Fibroblast of villous mesenchyme (primary cell): ENCODE results near the gene FAM187B. TPM values are rescaled to one million over a fixed set of nuclear protein-coding genes. Genes with fewer than 3 reads are reported as not detected.

Experiments
- DNase-seq: peaks from one replicate; pipeline ENCODE4 v3.0.0-alpha.2; 2010; ENCODE audit warnings: low read depth
- H3K4me3 ChIP-seq: 2 replicates; pipeline ENCODE4 v1.5.1; 2011; ENCODE audit warnings: low read depth, mild to moderate bottlenecking, low read length
- CTCF ChIP-seq: IDR thresholded peaks from 2 replicates; pipeline ENCODE4 v1.5.1; 2012; ENCODE audit warnings: low read depth, mild to moderate bottlenecking, low read length; ENCODE audit not compliant: insufficient read depth
- total RNA-seq: library from RNA; depleted of rRNA; stranded (reverse); fragments of >200 nt; gene quantifications from 2 replicates; pipeline ENCODE4 v1.2.3, GENCODE V29; 2012

FAM187B gene
- total RNA-seq, 1 donor: not detected

GRCh38 chr19:35229601-35230000 is 1.1 kb upstream of the FAM187B start:
- no peak for TF ChIP-seq CTCF
- no peak overlapping the region for H3K4me3 ChIP-seq
- no peak for DNase-seq

GRCh38 chr19:35226748-35227147 is 1.8 kb downstream of the FAM187B start:
- no peak for DNase-seq
- no peak overlapping the region for H3K4me3 ChIP-seq
- no peak for TF ChIP-seq CTCF

- DNase-seq: no peak
- H3K4me3 ChIP-seq: no peak overlapping the region
- no peak for TF ChIP-seq CTCF
These were observed 2.6 kb downstream of the FAM187B start for GRCh38 chr19:35225951-35226350.

GRCh38 chr19:35224681-35225571 is 3.6 kb downstream of the FAM187B start:
- no peak for DNase-seq
- no peak overlapping the region for H3K4me3 ChIP-seq
- no peak for TF ChIP-seq CTCF

- DNase-seq: peak; percentile 48
- TF ChIP-seq CTCF: no peak
- H3K4me3 ChIP-seq: no peak overlapping the region
These were observed 4.6 kb downstream of the FAM187B start for GRCh38 chr19:35223862-35224505.

- no peak for DNase-seq
- no peak for TF ChIP-seq CTCF
- no peak overlapping the region for H3K4me3 ChIP-seq
These were observed 5.3 kb downstream of the FAM187B start for GRCh38 chr19:35223084-35223790.
